Uterus (tissue), 4 donors: ENCODE results near the gene USP14. TPM values are rescaled to one million over a fixed set of nuclear protein-coding genes. Genes with fewer than 3 reads are reported as not detected.

ENCODE experiments used
- DNase-seq, 2 donors: peaks; one replicate each; pipeline ENCODE4 v3.0.0-alpha.2; 2019 to 2020
- H3K27ac ChIP-seq, 2 donors: fragments of 200-600 bp; sonication (generic); 1 replicate in 1 of 2; 2 replicates in 1 of 2; pipeline ENCODE4 v1.5.1; 2016 to 2018
- H3K27me3 ChIP-seq, 2 donors: fragments of 200-600 bp; sonication (generic); one replicate each; pipeline ENCODE4 v1.5.1; 2018 to 2019; ENCODE audit warnings: control low read depth in 1 of 2
- H3K36me3 ChIP-seq, 2 donors: fragments of 200-600 bp; sonication (generic); one replicate each; pipeline ENCODE4 v1.5.1; 2019; ENCODE audit warnings: control low read depth in 1 of 2
- H3K4me1 ChIP-seq, 2 donors: fragments of 200-600 bp; sonication (generic); one replicate each; pipeline ENCODE4 v1.5.1; 2018 to 2019; ENCODE audit warnings: control low read depth in 1 of 2
- H3K4me3 ChIP-seq, 2 donors: fragments of 200-600 bp; sonication (generic); 1 replicate in 1 of 2; 2 replicates in 1 of 2; pipeline ENCODE4 v1.5.1; 2018 to 2019; ENCODE audit warnings: mild to moderate bottlenecking in 1 of 2
- H3K9me3 ChIP-seq, 2 donors: fragments of 200-600 bp; sonication (generic); one replicate each; pipeline ENCODE4 v1.5.1; 2019; ENCODE audit warnings: control low read depth in 1 of 2
- POLR2A ChIP-seq, 2 donors: fragments of 450-650 bp; IDR thresholded peaks; one replicate each; pipeline ENCODE4 v1.6.1; 2016; ENCODE audit warnings: antibody characterized with exemption in 2 of 2, mild to moderate bottlenecking in 1 of 2, moderate library complexity in 1 of 2
- intact Hi-C: fragments of 100-400 bp; cut with DNase I; formaldehyde crosslinking; loops from one replicate; pipeline ENCODE4 v1.15.1; 2023; ENCODE audit warnings: low total_unique reads
- total RNA-seq, 4 donors: library from RNA; depleted of rRNA in 3 of 4; stranded (reverse); fragments of >200 nt in 3 of 4; gene quantifications; one replicate each; pipeline versions ENCODE4 v1.1.0 to v1.2.4, GENCODE V29; 2014 to 2023
- TF ChIP-seq, protein P1 (sequence below), 4 experiments: fragments of 200-600 bp in 2 of 4; fragments of 450-650 bp in 2 of 4; sonication (generic) in 2 of 4; IDR thresholded peaks; one replicate each; pipeline ENCODE4 v1.5.1; 2016 to 2019; ENCODE audit warnings: antibody characterized with exemption in 4 of 4, mild to moderate bottlenecking in 2 of 4, moderate library complexity in 1 of 4
- donor health status: DM: yes; HTN: yes; CAD: no.

The USP14 gene
- total RNA-seq, 4 donors from 2014 or later: 52.5 to 86.1 (median 60.4) TPM

DNA sequence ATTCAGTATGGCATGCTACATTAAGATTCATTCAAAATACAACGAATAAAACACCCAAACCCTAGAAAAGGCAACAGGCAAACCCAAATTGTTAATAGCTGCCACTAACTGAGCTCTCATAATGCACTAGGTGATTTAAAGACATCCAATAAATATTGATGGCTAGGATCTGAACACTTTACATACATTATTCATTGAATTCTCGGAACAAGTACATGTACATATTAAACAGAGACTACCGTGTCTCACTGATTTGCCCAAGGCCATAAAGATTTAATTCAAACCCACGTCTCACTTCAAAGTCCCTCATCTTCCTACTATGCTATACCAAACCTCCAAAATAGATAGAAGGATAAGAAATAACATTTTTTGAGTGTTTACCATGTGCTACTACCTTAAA is 67.4 kb downstream of the USP14 start:
- intact Hi-C loops: no loop called here
- Histone ChIP-seq H3K27ac (no peak overlapping the region), H3K9me3 (no peaks in the 10 kb centered on the region), H3K4me3 (no peak overlapping the region), H3K27me3 (no peaks in the 10 kb centered on the region), H3K4me1 (no peaks in the 10 kb centered on the region), H3K36me3 (no peaks in the 10 kb centered on the region)
- TF ChIP-seq POLR2A (IDR thresholded peaks at IDR 0.05): no peak
- TF ChIP-seq, protein P1, sequence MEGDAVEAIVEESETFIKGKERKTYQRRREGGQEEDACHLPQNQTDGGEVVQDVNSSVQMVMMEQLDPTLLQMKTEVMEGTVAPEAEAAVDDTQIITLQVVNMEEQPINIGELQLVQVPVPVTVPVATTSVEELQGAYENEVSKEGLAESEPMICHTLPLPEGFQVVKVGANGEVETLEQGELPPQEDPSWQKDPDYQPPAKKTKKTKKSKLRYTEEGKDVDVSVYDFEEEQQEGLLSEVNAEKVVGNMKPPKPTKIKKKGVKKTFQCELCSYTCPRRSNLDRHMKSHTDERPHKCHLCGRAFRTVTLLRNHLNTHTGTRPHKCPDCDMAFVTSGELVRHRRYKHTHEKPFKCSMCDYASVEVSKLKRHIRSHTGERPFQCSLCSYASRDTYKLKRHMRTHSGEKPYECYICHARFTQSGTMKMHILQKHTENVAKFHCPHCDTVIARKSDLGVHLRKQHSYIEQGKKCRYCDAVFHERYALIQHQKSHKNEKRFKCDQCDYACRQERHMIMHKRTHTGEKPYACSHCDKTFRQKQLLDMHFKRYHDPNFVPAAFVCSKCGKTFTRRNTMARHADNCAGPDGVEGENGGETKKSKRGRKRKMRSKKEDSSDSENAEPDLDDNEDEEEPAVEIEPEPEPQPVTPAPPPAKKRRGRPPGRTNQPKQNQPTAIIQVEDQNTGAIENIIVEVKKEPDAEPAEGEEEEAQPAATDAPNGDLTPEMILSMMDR (IDR thresholded peaks at IDR 0.05): no peak
- DNase-seq: no peak

DNA sequence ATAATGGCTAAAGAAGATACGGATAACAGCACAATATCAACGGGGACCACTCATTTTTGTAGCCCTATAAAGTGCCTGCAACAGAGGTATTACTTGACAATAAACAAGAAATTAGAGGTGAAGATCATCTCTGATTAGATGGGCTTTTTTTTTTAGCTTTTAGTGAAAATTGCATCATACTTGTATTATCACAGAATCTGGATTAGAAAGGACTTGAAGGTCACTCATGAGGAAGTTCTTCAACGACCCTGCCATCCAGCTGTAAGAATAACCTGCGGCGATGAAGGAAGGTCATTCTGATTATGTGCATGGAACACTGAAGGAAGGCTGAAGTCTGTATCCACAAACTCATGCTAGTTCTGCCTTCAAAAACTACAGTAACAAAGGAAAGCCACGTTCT is 69.0 kb downstream of the USP14 start:
- H3K27ac ChIP-seq: no peak overlapping the region
- DNase-seq: no peak
- H3K9me3 ChIP-seq: no peaks in the 10 kb centered on the region
- H3K36me3 ChIP-seq: no peaks in the 10 kb centered on the region
- H3K4me3 ChIP-seq: no peak overlapping the region
- intact Hi-C loops: no loop called here
- TF ChIP-seq POLR2A (IDR thresholded peaks at IDR 0.05): no peak
- TF ChIP-seq, protein P1 (IDR thresholded peaks at IDR 0.05): no peak
- H3K4me1 ChIP-seq: no peaks in the 10 kb centered on the region
- H3K27me3 ChIP-seq: no peaks in the 10 kb centered on the region

DNA sequence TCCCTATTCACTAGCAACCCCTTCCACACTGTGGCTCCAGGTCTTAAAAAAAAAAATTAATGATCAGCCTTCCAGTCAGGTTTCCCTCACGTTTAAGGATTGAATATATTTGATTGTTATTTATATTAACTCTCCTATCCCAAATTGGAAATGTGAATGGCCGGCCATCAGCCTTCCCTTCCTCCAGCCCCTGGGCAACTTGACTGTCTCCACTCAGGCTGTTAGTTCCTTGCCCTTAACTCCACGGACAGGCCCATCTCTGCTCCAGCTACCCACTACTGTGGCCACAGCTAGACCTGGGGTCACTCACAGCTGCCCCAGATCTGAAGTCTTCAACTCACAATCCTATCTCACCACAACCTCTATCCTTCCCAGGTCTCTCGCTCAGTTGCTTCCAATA is 69.5 kb downstream of the USP14 start:
- intact Hi-C loops: no loop called here

DNA sequence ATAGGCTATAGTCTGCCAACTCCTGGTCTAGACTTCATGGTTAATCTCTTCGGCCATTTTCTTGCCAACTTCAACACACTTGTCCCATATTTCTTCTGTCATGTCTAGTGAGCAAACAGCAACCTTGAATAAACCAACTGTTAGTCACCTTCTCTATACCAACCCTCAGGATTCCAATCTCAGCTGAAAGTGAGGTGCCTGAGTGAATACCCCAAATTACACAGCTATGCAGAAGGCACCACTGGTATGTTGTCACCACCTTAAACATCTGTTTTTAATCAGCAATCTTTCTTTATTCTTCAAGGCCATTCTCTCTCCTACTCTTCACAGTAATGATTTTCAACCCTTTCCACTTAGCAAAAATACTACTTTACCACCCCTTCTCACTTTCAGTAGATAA is 70.2 kb downstream of the USP14 start:
- no peaks in the 10 kb centered on the region for H3K4me1 ChIP-seq
- H3K27ac ChIP-seq: no peak overlapping the region
- no peaks in the 10 kb centered on the region for H3K27me3 ChIP-seq
- no peaks in the 10 kb centered on the region for H3K36me3 ChIP-seq
- TF ChIP-seq, protein P1 (IDR thresholded peaks at IDR 0.05): no peak
- no peak for TF ChIP-seq POLR2A (IDR thresholded peaks at IDR 0.05)
- intact Hi-C loops: no loop called here
- H3K4me3 ChIP-seq: no peak overlapping the region
- no peaks in the 10 kb centered on the region for H3K9me3 ChIP-seq
- no peak for DNase-seq

More for the DNA sequence above, 69.5 kb downstream of the USP14 start:
- DNase-seq: no peak
- no peaks in the 10 kb centered on the region for H3K9me3 ChIP-seq
- no peak overlapping the region for H3K27ac ChIP-seq
- H3K4me3 ChIP-seq: no peak overlapping the region
- H3K4me1 ChIP-seq: no peaks in the 10 kb centered on the region
- no peaks in the 10 kb centered on the region for H3K36me3 ChIP-seq
- TF ChIP-seq, protein P1 (IDR thresholded peaks at IDR 0.05): no peak
- no peak for TF ChIP-seq POLR2A (IDR thresholded peaks at IDR 0.05)
- no peaks in the 10 kb centered on the region for H3K27me3 ChIP-seq

DNA sequence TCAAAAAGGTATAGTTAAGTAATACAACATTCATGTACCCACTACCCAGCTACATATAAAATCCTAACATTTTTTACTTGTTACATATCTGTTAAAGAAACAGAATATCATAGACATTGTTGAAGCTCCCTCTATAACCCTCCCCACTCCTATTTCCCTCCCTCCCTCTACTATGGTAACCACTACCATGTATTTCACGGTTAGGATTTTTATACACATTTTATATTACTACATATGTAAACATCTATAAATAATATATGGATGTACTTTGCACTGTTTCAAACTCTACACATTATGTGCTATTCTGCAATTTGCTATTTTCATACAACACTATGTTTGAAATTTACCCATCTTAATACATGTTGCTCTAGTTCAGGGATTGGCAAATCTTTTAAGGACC is 73.2 kb downstream of the USP14 start:
- H3K9me3 ChIP-seq: no peaks in the 10 kb centered on the region
- no peak overlapping the region for H3K27ac ChIP-seq
- H3K4me1 ChIP-seq: no peaks in the 10 kb centered on the region
- no peaks in the 10 kb centered on the region for H3K36me3 ChIP-seq
- TF ChIP-seq POLR2A (IDR thresholded peaks at IDR 0.05): no peak
- TF ChIP-seq, protein P1 (IDR thresholded peaks at IDR 0.05): no peak
- H3K27me3 ChIP-seq: no peaks in the 10 kb centered on the region
- no peak overlapping the region for H3K4me3 ChIP-seq
- intact Hi-C loops: no loop called here
- DNase-seq: no peak
